CD4-positive, alpha-beta memory T cell (primary cell): ENCODE results near the gene SNPH. TPM values are rescaled to one million over a fixed set of nuclear protein-coding genes. Genes with fewer than 3 reads are reported as not detected.
A peak's percentile ranks its signal among the peaks of the same experiment; 100 is the strongest.

ENCODE experiments used
- CTCF ChIA-PET: fragments of 350-600 bp; sonication (Branson Sonifier 250); formaldehyde crosslinking; loops from one replicate; lab custom pipeline; 2021; ENCODE audit warnings: inconsistent platforms; ENCODE audit not compliant: partially characterized antibody; lab: Charles Lee
- POLR2A ChIA-PET: fragments of 350-600 bp; sonication (Branson Sonifier 250); formaldehyde crosslinking; loops from one replicate; lab custom pipeline; 2021; ENCODE audit not compliant: partially characterized antibody; lab: Charles Lee
- DNase-seq, 5 donors: peaks; one replicate each; pipeline versions ENCODE4 v3.0.0 to v3.0.0-alpha.2; 2020 to 2022; ENCODE audit warnings: mixed read lengths in 1 of 5
- H3K27ac ChIP-seq: one replicate; pipeline ENCODE4 v1.7.0; 2013; ENCODE audit warnings: low read depth, low read length
- H3K27me3 ChIP-seq: 2 replicates; pipeline ENCODE4 v1.7.0; 2013; ENCODE audit warnings: mild to moderate bottlenecking, low read length, moderate library complexity; ENCODE audit not compliant: insufficient read depth
- H3K36me3 ChIP-seq: 2 replicates; pipeline ENCODE4 v1.7.0; 2013; ENCODE audit warnings: mild to moderate bottlenecking, low read length, moderate library complexity; ENCODE audit not compliant: insufficient read depth
- H3K4me1 ChIP-seq: 2 replicates; pipeline ENCODE4 v1.7.0; 2013; ENCODE audit warnings: mild to moderate bottlenecking, low read length, moderate library complexity; ENCODE audit not compliant: insufficient read depth
- H3K4me3 ChIP-seq, 2 donors: one replicate each; pipeline ENCODE4 v1.7.0; 2013; ENCODE audit warnings: low read length in 2 of 2, mild to moderate bottlenecking in 1 of 2
- H3K9me3 ChIP-seq, 2 donors: one replicate each; pipeline ENCODE4 v1.7.0; 2013; ENCODE audit warnings: low read length in 2 of 2, control low read depth in 1 of 2; ENCODE audit not compliant: control insufficient read depth in 1 of 2
- H3K27ac Mint-ChIP-seq, 7 donors: one replicate each; pipeline ENCODE4 v1.8.0; 2020 to 2021; ENCODE audit warnings: mixed read lengths in 7 of 7, mild to moderate bottlenecking in 6 of 7, inconsistent platforms in 3 of 7, moderate library complexity in 3 of 7
- H3K27me3 Mint-ChIP-seq, 2 donors: one replicate each; pipeline ENCODE4 v1.8.0; 2020 to 2021; ENCODE audit warnings: mixed read lengths in 2 of 2
- H3K36me3 Mint-ChIP-seq, 2 donors: one replicate each; pipeline ENCODE4 v1.8.0; 2020 to 2021; ENCODE audit warnings: mixed read lengths in 2 of 2, inconsistent platforms in 1 of 2, mild to moderate bottlenecking in 1 of 2
- H3K4me1 Mint-ChIP-seq, 4 donors: one replicate each; pipeline ENCODE4 v1.8.0; 2020 to 2021; ENCODE audit warnings: mixed read lengths in 4 of 4, mild to moderate bottlenecking in 1 of 4
- H3K4me3 Mint-ChIP-seq, 8 donors: one replicate each; pipeline ENCODE4 v1.8.0; 2020 to 2021; ENCODE audit warnings: mixed read lengths in 8 of 8, mild to moderate bottlenecking in 7 of 8, moderate library complexity in 6 of 8, inconsistent platforms in 3 of 8
- H3K9me3 Mint-ChIP-seq, 8 donors: one replicate each; pipeline ENCODE4 v1.8.0; 2020 to 2021; ENCODE audit warnings: mixed read lengths in 8 of 8, mild to moderate bottlenecking in 5 of 8, inconsistent platforms in 3 of 8, moderate library complexity in 1 of 8
- intact Hi-C: fragments of 100-400 bp; cut with micrococcal nuclease; formaldehyde crosslinking; loops from one replicate; pipeline ENCODE4 v1.15.1; 2023
- polyA plus RNA-seq, 2 donors: library from polyadenylated mRNA; unstranded; fragments of 300-500 nt; fragmentation: Illumina TruSeq; gene quantifications; one replicate each; pipeline ENCODE4 v1.2.3, GENCODE V29; 2021
- total RNA-seq, 2 experiments: library from RNA; stranded (reverse); gene quantifications; one replicate each; pipeline ENCODE4 v1.2.3, GENCODE V29; 2021

The SNPH gene
- total and polyA plus RNA-seq, 4 experiments from 2014 or later: 2.5 to 15.9 (median 10.4) TPM

DNA sequence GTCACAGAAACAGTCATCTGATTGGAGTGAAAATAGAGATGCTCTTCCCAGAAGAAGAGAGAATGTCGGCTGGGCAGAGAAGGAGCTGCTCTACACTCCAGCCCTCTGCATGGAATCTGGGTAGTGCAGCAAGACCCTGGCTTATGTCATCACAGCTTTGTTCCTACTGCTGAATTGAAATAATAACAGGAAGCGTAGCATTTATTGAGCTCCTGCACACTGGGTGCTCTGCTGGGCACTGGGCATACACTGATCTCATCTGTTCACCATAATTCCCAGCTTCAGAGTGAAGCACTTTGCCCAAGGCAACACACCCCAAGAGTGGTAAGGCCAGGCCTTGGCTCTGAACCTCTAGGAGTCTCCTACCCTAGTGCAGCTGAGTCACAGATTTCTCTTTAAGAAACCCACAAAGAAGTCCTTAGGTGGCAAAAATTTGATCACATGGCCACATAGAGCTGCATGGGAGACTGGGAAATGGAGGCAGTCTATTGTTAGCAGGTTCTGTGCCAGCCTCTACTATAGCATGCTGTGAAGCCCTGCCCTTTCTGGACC lies 66.7 kb downstream of the SNPH start:
- Histone ChIP-seq H3K4me3 (no peak overlapping the region), H3K36me3 (no peaks in the 10 kb centered on the region), H3K27me3 (no peaks in the 10 kb centered on the region), H3K27ac (no peak overlapping the region), H3K4me1 (peaks cover 14% of the 10 kb centered on the region), H3K9me3 (no peaks in the 10 kb centered on the region)
- Mint-ChIP-seq H3K9me3 (no peaks in the 10 kb centered on the region), H3K4me1 (peaks cover 28 to 54% (median 41%) of the 10 kb centered on the region in 4 donors), H3K36me3 (peaks cover 8 to 29% of the 10 kb centered on the region in 2 donors), H3K27me3 (no peaks in the 10 kb centered on the region), H3K27ac (peak overlapping the region in 1 of 7 donors; percentile 29), H3K4me3 (no peak overlapping the region)
- intact Hi-C loops: no loop called here
- DNase-seq: no peak
- ChIA-PET POLR2A (interaction anchor here (0.8 kb wide), 1 partner anchor 135 kb away, joined by 3 read pairs; no protein-coding TSS in a partner anchor), CTCF (interaction anchor here (0.7 to 1.5 kb wide), 4 partner anchors 18 to 108 kb away, joined by 3 read pairs; no protein-coding TSS in a partner anchor)

DNA sequence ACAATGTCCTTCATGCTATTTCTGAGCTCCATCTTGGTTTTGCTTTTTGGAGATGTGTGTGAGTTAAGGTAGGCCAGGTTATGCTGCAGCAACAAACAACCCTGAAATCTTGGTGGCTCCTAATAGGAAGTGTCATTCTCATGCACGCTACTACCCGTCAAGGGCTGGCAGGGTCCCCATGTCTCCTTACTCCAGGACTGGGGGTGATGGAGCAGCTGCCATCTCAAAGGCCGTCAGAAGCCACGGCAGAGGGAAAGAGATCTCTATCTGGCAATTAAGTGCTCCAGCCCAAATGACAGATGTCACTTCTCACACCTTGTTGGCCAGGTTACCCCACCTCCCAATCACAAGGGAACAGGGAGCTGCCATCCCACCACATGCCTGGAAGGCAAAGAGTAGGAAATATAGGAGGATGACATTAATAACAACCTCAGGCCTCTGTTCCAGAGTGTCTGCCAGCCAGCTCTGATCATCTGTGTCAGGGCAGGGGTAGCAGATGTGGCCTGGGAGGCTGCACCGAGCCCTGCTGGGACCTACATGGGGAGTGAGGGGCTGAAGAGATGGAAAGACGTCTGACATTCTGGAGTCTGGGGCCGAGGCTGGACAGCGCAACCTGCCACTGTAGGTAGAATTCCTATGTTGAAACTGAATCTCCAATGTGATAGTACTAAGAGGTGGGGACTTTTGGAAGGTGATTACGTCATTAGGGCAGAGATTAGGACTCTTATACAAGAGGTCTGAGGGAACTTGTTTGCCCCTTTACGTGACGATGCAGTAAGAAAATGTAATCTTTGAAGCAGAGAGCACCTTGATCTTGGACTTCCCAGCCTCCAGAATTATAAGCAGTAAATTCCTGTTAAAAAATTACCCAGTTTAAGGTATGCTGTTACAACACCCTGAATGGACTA lies 67.6 kb downstream of the SNPH start:
- no peak overlapping the region for H3K27ac ChIP-seq
- intact Hi-C loops: no loop called here
- peaks cover 12% of the 10 kb centered on the region for H3K4me1 ChIP-seq
- no peak for DNase-seq
- H3K4me3 ChIP-seq: no peak overlapping the region
- H3K27ac Mint-ChIP-seq: peak overlapping the region in 4 of 7 donors; percentile 52 to 75 (median 66)
- peaks cover 8 to 26% of the 10 kb centered on the region in 2 donors for H3K36me3 Mint-ChIP-seq
- CTCF ChIA-PET: interaction anchor here (0.6 to 1.5 kb wide), 4 partner anchors 19 to 107 kb away, joined by 3 read pairs; no protein-coding TSS in a partner anchor
- H3K4me1 Mint-ChIP-seq: peaks cover 25 to 54% (median 38%) of the 10 kb centered on the region in 4 donors
- H3K27me3 ChIP-seq: no peaks in the 10 kb centered on the region
- no peaks in the 10 kb centered on the region for H3K9me3 ChIP-seq
- POLR2A ChIA-PET: no interaction called here
- H3K4me3 Mint-ChIP-seq: no peak overlapping the region
- H3K36me3 ChIP-seq: no peaks in the 10 kb centered on the region
- no peaks in the 10 kb centered on the region for H3K9me3 Mint-ChIP-seq
- H3K27me3 Mint-ChIP-seq: no peaks in the 10 kb centered on the region

DNA sequence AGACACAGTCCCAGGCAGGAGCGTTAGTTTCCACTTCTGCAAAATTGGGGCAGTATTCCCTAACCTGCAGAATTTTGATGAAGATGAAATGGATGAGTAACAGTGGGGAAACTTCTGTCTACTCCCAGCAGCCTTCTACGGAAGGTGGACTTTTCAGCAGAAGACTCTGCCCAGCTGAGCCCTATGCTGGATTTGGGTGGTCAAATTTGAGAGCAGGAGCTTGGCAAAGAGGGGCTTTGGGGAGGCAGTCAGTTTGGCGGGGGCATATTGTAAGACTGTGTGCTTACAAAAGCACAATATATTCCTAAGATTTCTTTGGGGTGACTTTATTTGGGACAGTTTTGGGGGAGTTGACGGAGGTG lies 68.3 kb downstream of the SNPH start:
- H3K27ac Mint-ChIP-seq: peak overlapping the region in 2 of 7 donors; percentile 21 to 76
- CTCF ChIA-PET: interaction anchor here (1.1 kb wide), 1 partner anchor 21 kb away, joined by 3 read pairs; no protein-coding TSS in a partner anchor

DNA sequence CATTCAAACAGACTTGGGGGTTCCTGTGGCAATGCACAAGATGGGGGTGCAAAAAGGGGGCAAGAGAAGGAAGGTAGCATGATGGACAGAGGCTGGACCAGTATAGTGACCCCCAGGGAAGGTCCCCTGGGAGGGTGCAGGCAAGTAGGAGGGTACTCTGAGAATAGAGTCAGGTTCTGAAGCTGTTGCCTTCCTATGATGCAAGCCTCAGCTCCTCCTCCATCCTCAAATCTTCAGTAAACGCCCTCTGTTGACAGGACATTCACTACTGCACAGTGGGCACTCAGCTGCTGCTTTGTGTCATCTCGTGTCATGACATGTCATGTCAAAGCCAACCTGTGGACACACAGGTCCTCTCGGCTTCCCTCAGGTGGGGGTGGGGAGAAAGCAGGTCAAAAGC lies 68.7 kb downstream of the SNPH start:
- intact Hi-C loops: no loop called here
- CTCF ChIA-PET: interaction anchor here (1.1 kb wide), 1 partner anchor 22 kb away, joined by 3 read pairs; no protein-coding TSS in a partner anchor
- H3K36me3 ChIP-seq: no peaks in the 10 kb centered on the region
- H3K27me3 Mint-ChIP-seq: no peaks in the 10 kb centered on the region
- H3K4me1 ChIP-seq: peaks cover 8% of the 10 kb centered on the region
- no peak overlapping the region for H3K27ac ChIP-seq
- H3K4me3 ChIP-seq: no peak overlapping the region
- no peaks in the 10 kb centered on the region for H3K9me3 Mint-ChIP-seq
- H3K4me1 Mint-ChIP-seq: peaks cover 20 to 46% (median 32%) of the 10 kb centered on the region in 4 donors
- POLR2A ChIA-PET: no interaction called here
- no peaks in the 10 kb centered on the region for H3K9me3 ChIP-seq
- no peak overlapping the region for H3K4me3 Mint-ChIP-seq
- no peak for DNase-seq
- peak overlapping the region in 2 of 7 donors; percentile 21 to 76 for H3K27ac Mint-ChIP-seq
- peaks cover 8 to 25% of the 10 kb centered on the region in 2 donors for H3K36me3 Mint-ChIP-seq
- H3K27me3 ChIP-seq: no peaks in the 10 kb centered on the region

More for the DNA sequence above, 68.3 kb downstream of the SNPH start:
- no peaks in the 10 kb centered on the region for H3K9me3 Mint-ChIP-seq
- H3K36me3 Mint-ChIP-seq: peaks cover 8 to 26% of the 10 kb centered on the region in 2 donors
- DNase-seq: no peak
- no peaks in the 10 kb centered on the region for H3K36me3 ChIP-seq
- no peak overlapping the region for H3K4me3 Mint-ChIP-seq
- POLR2A ChIA-PET: no interaction called here
- H3K4me1 Mint-ChIP-seq: peaks cover 24 to 51% (median 36%) of the 10 kb centered on the region in 4 donors
- H3K4me1 ChIP-seq: peaks cover 8% of the 10 kb centered on the region
- no peaks in the 10 kb centered on the region for H3K27me3 Mint-ChIP-seq
- H3K4me3 ChIP-seq: no peak overlapping the region
- intact Hi-C loops: no loop called here
- no peaks in the 10 kb centered on the region for H3K27me3 ChIP-seq
- H3K9me3 ChIP-seq: no peaks in the 10 kb centered on the region
- no peak overlapping the region for H3K27ac ChIP-seq

DNA sequence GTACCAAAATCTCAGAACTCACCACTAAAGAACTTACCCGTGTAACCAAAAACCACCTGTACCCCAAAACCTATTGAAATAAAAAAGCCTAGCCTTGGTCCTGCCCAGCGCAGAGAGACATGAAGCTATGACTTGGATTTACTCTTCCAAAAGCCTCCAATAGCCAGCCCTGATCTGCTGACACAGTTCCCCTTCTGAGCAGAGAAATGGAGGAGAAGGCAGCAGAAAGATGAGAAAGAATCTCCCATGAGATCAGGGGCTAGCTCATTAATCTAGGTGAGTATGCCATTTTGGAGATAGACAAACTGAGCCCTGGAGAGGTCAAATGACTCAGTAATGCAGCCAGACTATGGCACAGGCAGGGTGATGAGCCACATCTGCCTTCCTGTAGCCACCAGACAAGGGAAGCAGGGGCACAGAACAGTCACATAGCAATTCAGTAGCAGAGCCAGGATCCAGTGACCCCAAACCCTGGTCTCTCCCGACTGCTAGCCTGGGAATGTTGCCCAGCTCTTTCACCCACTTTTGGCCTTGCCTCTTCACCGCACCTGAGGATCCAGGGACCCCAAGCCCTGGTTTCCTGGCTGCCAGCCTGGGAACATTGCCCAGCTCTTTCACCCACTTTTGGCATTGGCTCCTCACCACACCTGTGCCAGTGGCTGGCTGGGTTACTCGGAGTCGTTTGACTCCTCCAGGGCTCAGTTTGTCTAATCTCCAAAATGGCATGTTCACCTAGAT lies 70.0 kb downstream of the SNPH start:
- intact Hi-C loops: no loop called here
- no peak overlapping the region for H3K4me3 ChIP-seq
- Mint-ChIP-seq H3K27ac (peak overlapping the region in 6 of 7 donors; percentile 35 to 80 (median 52)), H3K9me3 (no peaks in the 10 kb centered on the region), H3K27me3 (no peaks in the 10 kb centered on the region), H3K4me1 (peaks cover 12 to 34% (median 20%) of the 10 kb centered on the region in 4 donors), H3K36me3 (peaks cover 5 to 15% of the 10 kb centered on the region in 2 donors), H3K4me3 (no peak overlapping the region)
- POLR2A ChIA-PET: no interaction called here
- H3K27ac ChIP-seq: no peak overlapping the region
- H3K9me3 ChIP-seq: no peaks in the 10 kb centered on the region
- CTCF ChIA-PET: no interaction called here
- no peaks in the 10 kb centered on the region for H3K4me1 ChIP-seq
- DNase-seq: no peak
- H3K27me3 ChIP-seq: no peaks in the 10 kb centered on the region
- H3K36me3 ChIP-seq: no peaks in the 10 kb centered on the region

DNA sequence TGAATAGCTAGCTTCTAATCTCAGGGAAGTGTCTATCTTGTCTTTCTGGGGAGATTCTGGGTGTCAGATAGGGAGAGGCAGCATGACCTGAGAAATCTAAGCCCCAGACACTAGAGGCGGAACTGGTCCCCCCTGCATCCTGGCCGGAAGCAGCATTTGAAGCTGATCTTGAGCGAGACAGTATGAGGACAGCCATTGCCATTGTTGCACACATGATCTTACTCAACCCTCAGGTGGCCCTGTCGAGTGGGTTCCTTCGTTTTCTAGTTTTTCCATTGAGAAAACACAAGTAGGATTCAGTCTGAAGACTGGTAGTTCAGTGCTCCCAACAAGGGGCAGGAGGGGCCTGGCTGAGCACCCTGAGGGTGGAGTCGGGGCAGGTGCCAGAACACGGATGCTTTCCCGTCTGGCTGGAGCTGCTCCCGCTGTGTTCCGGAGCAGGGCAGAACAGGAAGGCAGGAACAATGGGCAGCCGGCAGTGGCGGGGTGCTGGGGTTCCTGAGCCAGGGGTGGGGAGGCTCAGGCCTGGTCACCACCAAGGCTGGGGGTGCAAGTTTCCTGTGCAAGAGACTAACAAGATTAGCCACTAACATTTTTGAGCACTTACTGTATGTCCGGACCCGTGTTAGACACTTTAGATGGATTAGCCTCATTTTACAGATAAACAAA lies 70.7 kb downstream of the SNPH start:
- DNase-seq: no peak
- intact Hi-C loops: no loop called here
- POLR2A ChIA-PET: no interaction called here

More for the DNA sequence above, 70.7 kb downstream of the SNPH start:
- H3K27me3 ChIP-seq: no peaks in the 10 kb centered on the region
- no peaks in the 10 kb centered on the region for H3K4me1 ChIP-seq
- CTCF ChIA-PET: no interaction called here
- no peak overlapping the region for H3K4me3 ChIP-seq
- Mint-ChIP-seq H3K36me3 (peaks cover 3 to 12% of the 10 kb centered on the region in 2 donors), H3K9me3 (no peaks in the 10 kb centered on the region), H3K4me3 (no peak overlapping the region), H3K27me3 (no peaks in the 10 kb centered on the region), H3K27ac (peak overlapping the region in 6 of 7 donors; percentile 35 to 80 (median 52)), H3K4me1 (peaks cover 10 to 28% (median 17%) of the 10 kb centered on the region in 4 donors)
- no peaks in the 10 kb centered on the region for H3K36me3 ChIP-seq
- H3K27ac ChIP-seq: no peak overlapping the region
- no peaks in the 10 kb centered on the region for H3K9me3 ChIP-seq
